ENCODE results near the gene SULT1B1.

SULT1B1 gene

GRCh38 chr4:69684804-69685203 is 75.6 kb downstream of the SULT1B1 start:
- no peak for DNase-seq

Measured in CD4-positive, alpha-beta T cell treated with Interleukin-12 subunit alpha and Interleukin-12 subunit beta, for 1 hour (primary cell).